Stimulated activated CD8-positive, alpha-beta memory T cell treated with anti-CD3 and anti-CD28 coated beads, Interleukin-4, amount 100 ng/mL, for 1 hour (primary cell): Measurements from ENCODE around the gene SNTG2.
"Not testable (repeated sequence)": the region's sequence is repeated elsewhere in the genome, so short reads cannot be mapped to it uniquely, and the experiment has no call there.

Source experiments
- DNase-seq, 2 donors: peaks; one replicate each; pipeline ENCODE4 v3.0.0-alpha.2; 2020; ENCODE audit warnings: low read depth in 2 of 2, low spot score in 1 of 2

Gene SNTG2

DNA sequence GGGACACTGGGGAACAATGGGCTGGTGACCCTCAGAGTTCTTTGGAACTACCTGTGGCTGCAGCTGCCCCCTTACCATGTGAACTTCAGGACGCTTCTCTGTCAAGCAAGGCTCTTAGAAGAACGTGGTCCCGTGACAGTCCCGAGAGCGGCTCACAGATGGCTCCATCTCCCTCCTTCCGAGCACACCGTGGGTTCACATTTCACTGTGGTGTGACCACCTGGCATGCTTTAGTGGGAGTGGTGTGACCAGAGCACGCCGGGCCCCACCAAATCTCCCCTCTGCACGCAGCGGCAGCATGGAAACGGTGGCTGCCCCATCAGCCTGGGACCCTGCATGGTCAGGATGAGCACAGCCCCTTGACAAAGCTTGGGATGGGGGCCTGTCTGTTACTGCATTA lies 452.9 kb downstream of the SNTG2 start:
- DNase-seq, result no peak

GRCh38 chr2:1405124-1405523 lies 454.5 kb downstream of the SNTG2 start:
- DNase-seq, result no peak

DNA sequence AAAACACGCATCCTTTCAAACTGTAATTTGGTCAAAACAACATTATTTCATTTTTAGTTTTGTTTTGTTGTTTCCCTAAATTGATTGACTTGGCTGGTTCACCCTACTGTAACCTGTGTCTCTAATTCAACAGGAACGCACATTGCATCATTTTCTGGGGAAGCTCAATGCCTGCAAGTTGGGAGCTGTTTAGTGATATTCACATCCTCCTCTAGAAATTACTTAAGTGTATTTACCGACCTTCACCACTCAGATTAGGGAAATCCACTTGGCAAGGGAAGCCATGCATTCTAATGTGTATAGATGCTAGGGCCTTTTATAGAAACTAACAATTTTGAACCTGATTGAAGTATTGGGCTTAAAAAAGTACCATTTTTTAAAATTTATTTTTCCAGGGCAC lies 455.3 kb downstream of the SNTG2 start:
- DNase-seq, result no peak

DNA sequence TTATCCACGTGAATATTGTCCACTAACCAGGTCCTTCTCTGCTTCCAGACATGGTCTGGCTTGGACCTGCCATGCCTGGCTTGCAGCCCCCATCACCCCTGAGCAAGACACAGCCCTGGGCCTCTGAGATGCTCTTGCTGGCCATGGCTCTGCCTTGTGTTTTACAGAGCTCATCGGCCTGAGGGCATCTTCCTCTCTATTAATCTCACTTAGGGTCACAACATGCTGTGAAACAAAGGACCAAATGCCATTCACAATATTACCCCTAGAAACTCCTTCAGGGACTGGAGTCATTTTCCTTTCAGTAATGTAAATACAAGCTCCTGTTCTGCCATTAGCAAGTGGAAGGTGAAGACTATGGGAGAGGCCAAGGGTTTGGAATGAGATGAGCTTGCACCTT lies 455.8 kb downstream of the SNTG2 start:
- DNase-seq, result no peak

GRCh38 chr2:1407950-1408675 lies 457.5 kb downstream of the SNTG2 start:
- DNase-seq, result no peak

- no peak for DNase-seq
Measured at GRCh38 chr2:1413156-1413710, 462.6 kb downstream of the SNTG2 start, which contains the start of gene TPO. TSS of gene TPO (plus strand) at chr2:1413463. CDS start at chr2:1414409, 946 bp downstream.

DNA sequence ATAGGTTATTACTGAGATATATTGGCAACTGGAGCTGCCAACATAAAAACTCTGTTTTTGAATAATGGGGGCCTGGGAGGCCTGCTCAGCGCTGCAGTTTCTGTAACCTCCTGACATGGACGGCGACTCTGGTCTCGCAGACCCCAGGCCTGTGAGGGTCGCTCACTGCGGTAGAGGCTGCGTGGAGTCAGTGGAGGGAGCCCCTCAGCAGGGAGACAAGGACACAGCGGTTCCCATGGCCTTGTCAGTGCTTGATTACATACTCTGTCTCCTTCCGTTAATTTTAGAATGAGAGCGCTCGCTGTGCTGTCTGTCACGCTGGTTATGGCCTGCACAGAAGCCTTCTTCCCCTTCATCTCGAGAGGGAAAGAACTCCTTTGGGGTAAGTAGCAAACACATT lies 463.5 kb downstream of the SNTG2 start:
- no peak for DNase-seq

GRCh38 chr2:1414901-1415300 lies 464.3 kb downstream of the SNTG2 start:
- DNase-seq, result not testable (repeated sequence)

DNA sequence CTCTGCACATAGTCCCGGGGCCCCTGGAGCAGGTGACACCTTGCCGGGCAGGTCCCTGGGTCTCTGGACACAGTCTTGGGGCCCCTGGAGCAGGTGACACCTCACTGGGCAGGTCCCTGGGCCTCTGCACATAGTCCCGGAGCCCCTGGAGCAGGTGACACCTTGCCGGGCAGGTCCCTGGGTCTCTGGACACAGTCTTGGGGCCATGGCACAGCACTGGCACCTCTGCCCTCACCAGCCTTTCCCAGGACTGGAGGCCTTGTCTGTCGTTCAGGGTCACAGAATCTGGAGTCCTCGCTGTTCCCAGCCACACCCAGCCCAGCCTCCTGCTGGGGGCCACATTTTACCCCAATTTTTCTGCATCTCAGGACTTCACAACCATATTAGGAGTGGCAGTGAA lies 464.9 kb downstream of the SNTG2 start:
- DNase-seq, result no peak
